HG03571 (cell line): ENCODE results near the gene CENPK.
"Not testable (repeated sequence)": the region's sequence is repeated elsewhere in the genome, so short reads cannot be mapped to it uniquely, and the experiment has no call there.

Experiments used
- ATAC-seq: cut with Tn5 transposase; IDR thresholded peaks from one replicate; pipeline ENCODE4 v1.9.1; 2021; ENCODE audit not compliant: unreplicated experiment

The CENPK gene, protein sequence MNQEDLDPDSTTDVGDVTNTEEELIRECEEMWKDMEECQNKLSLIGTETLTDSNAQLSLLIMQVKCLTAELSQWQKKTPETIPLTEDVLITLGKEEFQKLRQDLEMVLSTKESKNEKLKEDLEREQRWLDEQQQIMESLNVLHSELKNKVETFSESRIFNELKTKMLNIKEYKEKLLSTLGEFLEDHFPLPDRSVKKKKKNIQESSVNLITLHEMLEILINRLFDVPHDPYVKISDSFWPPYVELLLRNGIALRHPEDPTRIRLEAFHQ

DNA sequence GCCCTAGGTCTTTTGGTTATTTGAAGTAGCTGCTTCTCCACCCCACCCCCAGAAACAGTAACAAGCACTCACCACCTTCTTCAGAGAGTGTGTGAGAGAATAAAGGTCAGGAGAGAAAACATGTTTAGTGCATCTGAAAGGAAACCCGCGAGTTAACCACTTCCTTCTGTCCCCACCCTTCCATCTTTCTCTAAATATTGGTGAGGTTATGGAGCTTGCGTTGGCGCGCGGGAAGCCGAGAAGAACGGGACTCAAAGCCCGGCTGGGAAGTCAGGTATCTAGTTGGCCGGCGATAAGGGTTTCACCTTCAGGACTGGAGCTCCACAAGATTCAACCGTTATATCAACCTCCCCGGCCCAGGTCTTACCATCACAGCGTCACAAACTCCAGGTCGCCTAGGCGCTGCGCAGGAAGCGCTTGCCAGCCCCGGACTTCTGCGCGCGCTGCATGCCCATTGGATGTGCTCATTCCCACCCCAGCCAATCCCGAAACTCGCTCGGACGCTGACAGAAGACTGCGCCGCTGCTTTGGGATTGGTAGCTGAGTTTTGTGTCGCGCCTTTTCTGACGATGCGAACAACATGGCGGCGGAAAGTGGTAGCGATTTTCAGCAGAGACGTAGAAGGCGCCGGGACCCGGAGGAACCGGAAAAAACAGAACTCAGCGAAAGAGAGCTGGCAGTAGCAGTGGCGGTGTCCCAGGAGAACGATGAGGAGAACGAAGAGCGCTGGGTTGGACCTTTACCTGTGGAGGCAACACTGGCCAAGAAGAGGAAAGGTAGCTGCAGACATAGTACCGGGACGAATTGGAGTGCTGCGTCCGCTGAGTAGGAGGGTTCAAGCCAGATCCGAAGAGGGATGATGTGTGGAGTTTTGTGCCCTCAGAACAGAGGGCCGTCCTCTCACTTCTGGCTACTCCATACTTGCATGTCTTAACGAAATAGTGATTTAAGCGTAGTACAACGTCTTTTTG lies at the start of gene CENPK, which contains the start of gene PPWD1:
Gene CENPK, minus strand, starts transcription at position 438 of the 971 bp plus-strand sequence. CDS start 8,261 bp downstream, outside the sequence.
Gene PPWD1, plus strand, starts transcription at position 566 of the 971 bp plus-strand sequence. Its CDS starts 15 bp downstream, at position 581.
- peak; percentile 98 for ATAC-seq

DNA sequence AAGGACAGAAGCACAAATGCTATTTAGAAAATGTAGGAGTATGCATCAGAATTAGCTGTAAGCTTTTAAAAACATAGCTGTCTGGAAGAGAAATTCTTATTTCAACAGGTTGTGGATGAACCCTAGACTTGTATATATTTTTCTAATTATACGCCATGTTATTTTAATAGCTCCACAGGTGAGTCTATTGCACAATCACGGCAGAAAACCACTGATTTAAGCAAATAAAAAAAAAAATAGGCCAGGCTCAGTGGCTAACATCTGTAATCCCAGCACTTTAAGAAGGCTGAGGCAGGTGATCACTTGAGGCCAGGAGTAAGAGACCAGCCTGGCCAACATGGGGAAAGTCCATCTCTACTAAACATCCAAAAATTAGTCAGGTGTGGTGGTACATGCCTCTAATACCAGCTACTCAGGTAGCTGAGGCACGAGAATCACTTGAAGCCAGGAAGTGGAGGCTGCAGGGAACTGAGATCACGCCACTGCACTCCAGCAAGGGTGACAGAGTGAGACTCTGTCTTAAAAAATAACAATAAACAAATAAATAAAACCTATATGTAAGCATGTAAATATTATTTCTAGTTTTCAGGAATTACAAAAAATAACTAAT lies 49.4 kb upstream of the CENPK start:
- no peak for ATAC-seq

DNA sequence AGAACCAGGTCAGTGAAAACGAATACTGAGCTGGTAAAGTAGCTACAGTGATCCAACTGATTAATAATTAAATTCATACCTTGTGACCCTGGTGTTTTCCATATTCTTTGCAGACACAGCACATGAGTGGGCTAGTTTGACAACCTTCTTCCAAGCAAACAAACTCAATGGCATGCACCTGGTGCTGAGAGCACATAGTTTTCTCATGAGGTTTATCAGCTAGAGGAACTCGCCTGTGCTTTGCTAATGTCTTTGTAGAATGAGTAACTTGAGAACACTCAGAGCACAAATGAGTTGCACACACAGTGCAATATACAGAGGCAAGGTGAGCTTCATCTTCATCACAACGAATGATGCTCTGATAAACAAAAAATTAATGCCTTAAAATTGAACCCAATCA lies 48.6 kb upstream of the CENPK start:
- no peak for ATAC-seq

DNA sequence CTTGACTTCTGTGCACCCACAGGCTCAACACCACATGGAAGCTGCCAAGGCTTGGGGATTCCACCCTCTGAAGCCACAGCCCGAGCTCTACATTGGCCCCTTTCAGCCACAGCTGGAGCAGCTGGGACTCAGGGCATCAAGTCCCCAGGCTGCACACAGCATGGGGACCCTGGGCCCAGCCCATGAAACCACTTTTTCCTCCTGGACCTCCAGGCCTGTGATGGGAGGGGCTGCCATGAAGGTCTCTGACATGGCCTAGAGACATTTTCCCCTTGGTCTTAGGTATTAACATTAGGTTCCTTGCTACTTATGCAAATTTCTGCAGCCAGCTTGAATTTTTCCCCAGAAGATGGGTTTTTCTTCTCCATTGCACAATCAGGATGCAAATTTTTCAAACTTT lies 38.8 kb upstream of the CENPK start:
- not testable (repeated sequence) for ATAC-seq

DNA sequence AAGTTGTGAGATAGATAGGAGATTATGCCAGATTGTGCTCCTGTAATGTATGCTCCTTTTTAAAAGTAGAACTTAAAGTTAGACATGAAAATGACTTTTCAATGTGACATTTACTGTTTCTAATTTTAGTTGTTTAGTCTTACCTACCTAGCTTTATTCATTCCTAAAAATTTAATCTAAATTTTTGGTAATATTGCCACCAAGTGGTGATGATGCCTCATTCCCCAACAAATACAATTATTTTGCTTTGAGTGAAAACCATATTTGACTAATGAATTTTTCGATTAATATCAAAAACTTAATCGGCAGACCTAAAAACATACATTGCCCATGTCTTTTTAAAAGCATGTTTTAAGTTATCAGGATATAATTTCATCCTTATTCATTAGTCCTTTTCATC lies 25.7 kb upstream of the CENPK start:
- ATAC-seq = no peak

DNA sequence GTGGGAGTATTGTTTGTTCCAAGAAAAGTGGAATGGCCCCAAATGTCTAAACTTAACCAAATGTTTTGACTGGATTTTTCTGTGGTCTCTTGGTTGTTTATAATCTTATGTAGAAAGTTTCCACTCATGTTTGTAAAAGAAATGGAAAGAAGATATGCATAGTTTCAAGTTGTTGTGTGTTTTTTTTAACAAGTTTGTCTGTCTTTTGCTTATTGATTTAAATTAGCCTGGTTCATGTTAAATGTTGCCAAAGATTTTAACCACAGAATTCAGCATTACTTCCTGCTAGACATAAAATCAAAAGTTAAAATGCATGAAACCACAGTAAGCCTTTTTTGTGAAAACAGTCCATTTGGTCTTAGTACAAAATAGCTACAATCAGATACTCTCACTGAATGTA lies 14.2 kb upstream of the CENPK start:
- no peak for ATAC-seq

DNA sequence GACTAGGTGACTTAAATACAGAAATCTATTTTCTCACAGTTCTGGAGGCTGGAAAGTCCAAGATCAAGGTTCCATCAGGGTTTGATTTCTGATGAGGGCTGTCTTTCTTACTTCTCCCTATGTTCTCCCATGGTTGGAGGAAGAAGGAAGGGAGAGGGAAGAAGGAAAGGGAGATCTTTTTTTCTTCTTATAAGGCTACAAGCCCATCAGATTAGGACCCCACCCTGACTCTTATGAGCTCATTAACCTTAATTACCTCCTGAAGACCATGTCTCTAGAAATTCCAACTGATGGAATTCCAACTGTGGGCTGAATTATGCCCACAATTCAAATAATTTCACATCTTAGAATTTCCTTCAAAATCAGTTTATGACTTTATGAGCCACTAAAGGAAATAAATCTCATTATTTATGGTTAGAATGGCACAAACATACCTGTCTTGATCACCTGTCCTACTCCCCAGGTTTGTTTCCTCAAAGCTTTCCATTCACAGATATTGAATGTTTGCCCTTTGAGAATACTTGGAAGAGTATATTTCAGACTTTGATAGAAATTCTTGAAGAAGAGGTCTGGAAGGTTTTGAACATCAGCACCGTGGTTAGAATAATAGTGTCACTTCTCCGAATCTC lies 7.7 kb upstream of the CENPK start:
- no peak for ATAC-seq

DNA sequence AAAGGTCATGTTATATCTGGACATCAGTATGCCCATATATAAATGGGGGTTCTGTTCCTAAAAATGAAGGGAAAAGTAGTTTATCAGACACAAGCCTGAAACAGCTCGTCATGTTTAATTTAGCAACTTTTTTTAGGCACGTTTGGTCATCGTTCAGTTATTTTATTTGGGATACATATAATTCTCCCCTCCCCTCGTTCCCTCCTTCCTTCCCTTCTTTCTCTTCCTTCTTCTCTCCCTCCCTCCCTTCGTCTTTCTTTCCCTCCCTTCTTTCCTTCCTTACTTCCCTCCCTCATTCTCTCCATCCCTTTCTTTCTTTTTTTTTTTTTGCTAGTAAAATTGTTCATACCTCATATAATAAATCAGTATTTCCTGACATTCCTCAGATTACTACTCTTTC lies 3.5 kb upstream of the CENPK start:
- no peak for ATAC-seq

DNA sequence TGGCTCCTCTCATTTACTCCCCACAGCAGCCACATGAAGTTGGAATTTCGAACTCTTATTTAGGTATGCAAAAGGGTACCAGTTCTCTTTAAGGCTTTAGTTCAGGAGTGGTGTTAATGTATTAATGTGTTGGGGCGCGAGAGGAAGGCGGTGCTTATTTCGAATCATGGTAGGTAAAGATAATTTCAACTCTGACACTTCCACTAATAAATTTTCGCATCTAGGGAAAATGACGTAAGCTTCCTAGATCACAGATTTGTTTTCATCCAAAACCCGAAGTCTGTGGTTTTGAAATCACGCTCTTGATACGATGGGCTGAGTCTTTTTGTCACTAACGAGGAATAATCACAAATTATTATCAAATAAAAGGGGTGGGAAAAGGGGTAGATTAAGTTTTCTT lies 809 bp upstream of the CENPK start:
- ATAC-seq = no peak

DNA sequence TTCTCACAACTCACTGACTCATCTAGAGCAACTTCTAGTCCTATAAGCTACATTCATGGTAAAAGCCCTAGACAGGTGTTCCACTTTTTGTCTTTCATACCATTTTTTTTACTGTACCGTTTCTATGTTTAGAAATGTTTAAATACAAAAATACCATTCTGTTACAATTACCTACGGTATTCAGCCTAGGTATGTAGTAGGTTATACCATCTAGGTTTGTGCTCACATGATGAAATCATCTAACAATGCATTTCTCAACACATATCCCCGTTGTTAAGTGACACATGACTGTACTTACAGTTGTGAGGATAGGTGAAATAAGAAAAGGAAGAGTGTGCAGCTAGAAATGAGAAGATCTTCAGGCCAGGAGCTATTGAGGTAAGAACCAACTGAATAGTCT lies 6.2 kb downstream of the CENPK start:
- no peak for ATAC-seq

DNA sequence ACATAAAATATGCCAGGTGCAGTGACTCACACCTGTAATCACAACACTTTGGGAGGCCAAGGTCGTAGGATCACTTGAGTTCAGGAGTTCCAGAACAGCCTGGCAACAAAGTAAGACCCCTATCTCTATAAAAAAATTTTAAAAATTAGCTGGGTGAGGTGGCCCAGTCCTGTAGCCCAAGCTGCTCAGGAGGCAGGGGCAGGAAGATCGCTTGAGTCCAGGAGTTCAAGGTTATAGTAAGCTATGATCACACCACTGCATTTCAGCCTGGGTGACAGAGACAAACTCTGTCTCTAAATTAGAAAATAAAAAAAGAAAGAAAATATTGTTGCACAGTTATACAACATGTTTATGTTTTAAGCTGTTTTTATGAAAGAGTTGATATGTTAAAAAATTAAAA lies 6.8 kb downstream of the CENPK start:
- no peak for ATAC-seq

DNA sequence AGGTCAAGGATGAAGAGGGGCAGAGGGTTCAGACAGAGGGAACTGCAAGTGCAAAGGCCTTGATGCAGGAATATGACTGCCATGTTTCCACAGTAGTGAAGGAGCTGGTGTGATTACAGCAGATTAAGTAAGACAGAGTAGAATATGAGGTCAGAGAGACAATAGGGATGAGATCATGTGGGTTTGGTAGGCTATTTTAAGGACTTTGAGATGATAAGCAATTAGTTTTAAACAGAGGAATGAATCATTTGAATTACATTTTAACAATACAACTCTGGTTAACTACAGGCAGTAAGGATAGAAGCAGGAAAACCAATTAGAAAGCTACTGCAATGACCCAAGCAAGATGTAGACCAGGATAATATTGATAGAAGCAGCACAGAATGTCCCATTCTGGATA lies 7.7 kb downstream of the CENPK start:
- no peak for ATAC-seq

DNA sequence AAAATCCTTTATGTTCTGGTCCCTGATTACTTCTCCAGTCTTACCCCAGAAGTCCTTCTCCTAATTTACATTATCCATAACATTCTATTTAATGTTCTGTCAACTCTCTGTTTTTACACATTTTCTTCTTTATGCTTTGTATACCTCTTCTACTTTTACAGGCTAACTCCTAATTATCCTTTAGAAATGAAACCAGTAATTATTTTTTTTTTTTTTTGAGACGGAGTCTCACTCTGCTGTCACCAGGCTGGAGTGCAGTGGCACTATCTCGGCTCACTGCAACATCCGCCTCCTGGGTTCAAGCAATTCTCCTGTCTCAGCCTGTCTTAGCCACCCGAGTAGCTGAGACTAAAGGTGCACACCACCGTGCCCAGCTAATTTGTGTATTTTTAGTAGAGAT lies 9.0 kb downstream of the CENPK start:
- no peak for ATAC-seq

DNA sequence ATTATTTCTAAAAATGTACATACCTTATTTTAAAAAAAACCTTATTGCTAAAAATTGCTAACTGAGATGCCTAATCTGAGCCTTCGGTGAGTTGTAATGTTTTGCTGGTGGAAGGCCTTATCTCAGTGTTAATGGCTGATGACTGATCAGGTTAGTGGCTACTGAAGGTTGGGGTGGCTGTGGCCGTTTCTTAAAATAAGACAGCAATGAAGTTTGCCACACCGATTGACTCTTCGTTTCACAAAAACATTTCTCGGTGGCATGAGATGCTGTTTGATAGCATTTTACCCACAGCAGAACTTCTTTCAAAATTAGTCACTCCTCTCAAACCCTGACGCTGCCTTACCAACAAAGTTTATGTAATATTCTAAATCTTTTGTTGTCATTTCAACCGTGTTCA lies 14.7 kb downstream of the CENPK start:
- no peak for ATAC-seq

DNA sequence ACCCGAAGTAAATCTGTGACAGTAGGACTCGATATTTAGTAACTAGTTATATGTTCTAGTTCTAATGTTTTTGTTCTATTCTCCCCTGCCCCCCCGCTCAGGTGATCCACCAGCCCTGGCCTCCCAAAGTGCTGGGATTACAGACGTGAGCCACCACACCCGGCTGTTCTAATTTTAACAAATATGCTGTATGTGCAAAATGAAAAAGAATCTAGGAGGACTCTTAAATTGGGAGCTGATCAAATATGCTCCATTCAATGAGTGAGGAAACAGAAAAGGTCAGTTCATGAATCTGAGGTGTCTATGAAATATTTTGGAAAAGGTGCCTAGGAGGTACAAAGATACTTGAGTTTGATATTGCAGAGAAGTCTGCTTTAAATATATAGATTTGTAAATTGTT lies 16.8 kb downstream of the CENPK start:
- ATAC-seq = no peak

DNA sequence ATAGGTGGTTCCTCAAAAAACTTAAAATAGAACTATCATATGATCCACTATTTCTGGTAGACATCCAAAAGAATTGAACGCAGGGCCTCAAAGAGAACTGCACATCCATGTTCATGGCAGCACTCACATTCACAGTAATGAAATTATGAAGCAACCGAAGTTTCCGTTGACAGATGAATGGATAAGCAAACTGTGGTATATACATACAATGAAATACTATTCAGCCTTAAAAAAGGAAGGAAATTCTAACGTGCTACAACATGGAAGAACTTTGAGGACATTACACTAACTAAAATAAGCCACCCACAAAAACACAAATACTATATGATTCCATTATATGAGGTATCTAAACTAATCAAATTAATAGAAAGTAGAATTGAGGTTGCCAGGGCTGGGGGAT lies 18.5 kb downstream of the CENPK start:
- no peak for ATAC-seq

DNA sequence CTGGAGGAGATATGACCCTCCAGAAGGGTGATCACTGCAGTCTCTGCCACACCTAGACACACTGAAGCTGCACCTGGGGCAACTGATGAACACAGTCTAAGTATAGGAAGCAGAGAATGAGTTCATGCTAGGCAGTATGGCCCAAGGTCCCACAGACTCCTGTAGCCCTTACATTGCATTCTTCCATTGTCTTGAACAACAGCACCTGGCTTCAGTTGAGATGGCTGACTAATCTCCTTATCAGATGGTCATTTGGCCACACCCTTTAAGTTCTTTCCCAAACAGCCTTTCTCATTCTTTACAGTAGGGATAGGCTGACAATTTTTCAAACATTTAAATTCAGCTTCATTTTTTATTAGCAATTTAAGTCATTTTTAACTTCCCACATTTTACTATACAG lies 23.1 kb downstream of the CENPK start:
- ATAC-seq = no peak

DNA sequence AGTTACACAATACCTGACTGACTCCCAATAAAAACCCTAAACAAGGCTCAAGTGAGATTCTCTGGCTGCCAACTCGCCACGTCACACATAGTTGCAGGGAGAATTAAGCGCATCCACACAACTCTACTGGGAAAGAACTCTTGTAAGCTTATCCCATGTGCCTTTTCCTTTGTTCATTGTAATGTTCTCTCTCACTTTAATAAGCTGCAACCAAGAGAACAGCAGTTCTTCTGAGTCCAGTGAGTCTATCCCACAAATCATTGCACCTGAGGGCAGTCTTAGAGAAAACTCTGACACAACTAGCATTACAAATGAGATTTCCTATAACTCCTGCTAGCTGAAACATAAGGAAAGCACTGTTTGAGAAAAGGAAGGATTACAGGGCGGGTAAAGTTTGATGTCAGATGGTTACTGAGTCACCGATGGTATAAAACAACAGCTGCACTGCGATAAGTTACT lies 27.4 kb downstream of the CENPK start:
- no peak for ATAC-seq

DNA sequence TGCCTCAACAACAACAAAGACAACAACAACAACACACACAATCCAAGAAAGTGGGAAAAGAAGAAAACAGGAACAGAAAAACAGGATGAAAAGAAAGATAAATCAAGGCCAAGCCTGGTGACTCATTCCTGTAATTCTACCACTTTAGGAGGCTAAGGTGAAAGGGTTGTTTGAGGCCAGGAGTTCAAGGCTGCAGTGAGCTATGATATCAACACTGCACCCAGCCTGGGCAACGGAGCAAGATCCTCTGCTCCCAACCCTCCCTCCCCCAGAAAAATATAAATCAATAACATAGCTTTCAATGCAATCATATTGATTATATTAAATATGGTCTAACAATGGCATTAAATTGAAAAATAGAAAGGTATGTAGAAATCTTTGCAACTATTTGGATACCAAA lies 32.1 kb downstream of the CENPK start:
- no peak for ATAC-seq

DNA sequence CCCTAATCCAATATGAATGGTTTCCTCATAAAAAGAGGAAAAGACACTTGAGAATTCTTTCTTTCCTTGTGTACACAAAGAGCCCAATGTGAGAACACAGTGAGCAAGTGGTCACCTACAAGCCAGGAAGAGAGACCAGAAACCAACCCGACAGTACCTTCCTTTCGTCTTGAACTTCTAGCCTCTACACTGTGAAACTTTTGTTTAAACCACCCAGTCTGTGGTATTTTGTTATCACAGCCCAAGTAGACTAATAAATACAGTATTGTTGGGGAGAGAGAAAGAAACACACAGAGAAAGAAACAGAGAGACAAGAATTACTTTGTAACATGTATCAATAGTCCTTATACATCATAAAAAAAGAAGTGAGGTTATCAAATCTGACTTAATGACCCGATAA lies 37.2 kb downstream of the CENPK start:
- no peak for ATAC-seq
